ENCODE measurements around the gene PDE4B.

PDE4B gene

GRCh38 chr1:66197120-66197519, 404.4 kb downstream of the PDE4B start:
- H3K4me1 ChIP-seq (ENCODE audit: low read depth, poor library complexity, severe bottlenecking): no peaks in the 10 kb centered on the region
- no peaks in the 10 kb centered on the region for H3K36me3 ChIP-seq (ENCODE audit: insufficient read depth)
- TF ChIP-seq CTCF (conservative IDR thresholded peaks at IDR 0.05; ENCODE audit: low read depth, low read length): no peak
- H3K4me2 ChIP-seq: no peak overlapping the region
- H2AFZ ChIP-seq (ENCODE audit: low read depth): no peak overlapping the region
- H4K20me1 ChIP-seq (ENCODE audit: insufficient read depth): no peaks in the 10 kb centered on the region
- no peaks in the 10 kb centered on the region for H3K79me2 ChIP-seq (ENCODE audit: insufficient read depth, low read depth)
- no peaks in the 10 kb centered on the region for H3K27me3 ChIP-seq (ENCODE audit: insufficient read depth, low read depth)
- H3K4me3 ChIP-seq (IDR thresholded peaks at IDR 0.05; ENCODE audit: insufficient read depth, low read depth, low read length): no peak overlapping the region
- no peak overlapping the region for H3K9ac ChIP-seq
- no peak overlapping the region for H3K27ac ChIP-seq

GRCh38 chr1:66197785-66198184, 405.1 kb downstream of the PDE4B start:
- Histone ChIP-seq H3K4me1 (ENCODE audit: low read depth, poor library complexity, severe bottlenecking) (no peaks in the 10 kb centered on the region), H3K9ac (no peak overlapping the region)
- no peak for TF ChIP-seq CTCF (conservative IDR thresholded peaks at IDR 0.05; ENCODE audit: low read depth, low read length)

GRCh38 chr1:66206563-66207144, 414.0 kb downstream of the PDE4B start:
- Histone ChIP-seq H4K20me1 (ENCODE audit: insufficient read depth) (no peaks in the 10 kb centered on the region), H3K9ac (no peak overlapping the region), H3K4me2 (no peak overlapping the region), H2AFZ (ENCODE audit: low read depth) (no peak overlapping the region), H3K36me3 (ENCODE audit: insufficient read depth) (no peaks in the 10 kb centered on the region), H3K27me3 (ENCODE audit: insufficient read depth, low read depth) (no peaks in the 10 kb centered on the region), H3K4me3 (IDR thresholded peaks at IDR 0.05; ENCODE audit: insufficient read depth, low read depth, low read length) (no peak overlapping the region), H3K27ac (no peak overlapping the region), H3K4me1 (ENCODE audit: low read depth, poor library complexity, severe bottlenecking) (no peaks in the 10 kb centered on the region), H3K79me2 (ENCODE audit: insufficient read depth, low read depth) (no peaks in the 10 kb centered on the region)
- no peak for TF ChIP-seq CTCF (conservative IDR thresholded peaks at IDR 0.05; ENCODE audit: low read depth, low read length)

More at GRCh38 chr1:66197785-66198184, 405.1 kb downstream of the PDE4B start:
- H3K79me2 ChIP-seq (ENCODE audit: insufficient read depth, low read depth): no peaks in the 10 kb centered on the region
- no peaks in the 10 kb centered on the region for H3K36me3 ChIP-seq (ENCODE audit: insufficient read depth)
- H3K27ac ChIP-seq: no peak overlapping the region
- no peaks in the 10 kb centered on the region for H4K20me1 ChIP-seq (ENCODE audit: insufficient read depth)
- no peak overlapping the region for H2AFZ ChIP-seq (ENCODE audit: low read depth)
- no peak overlapping the region for H3K4me3 ChIP-seq (IDR thresholded peaks at IDR 0.05; ENCODE audit: insufficient read depth, low read depth, low read length)
- no peaks in the 10 kb centered on the region for H3K27me3 ChIP-seq (ENCODE audit: insufficient read depth, low read depth)
- H3K4me2 ChIP-seq: no peak overlapping the region

- no peak overlapping the region for H3K27ac ChIP-seq
- no peaks in the 10 kb centered on the region for H4K20me1 ChIP-seq (ENCODE audit: insufficient read depth)
- no peak overlapping the region for H3K9ac ChIP-seq
- no peaks in the 10 kb centered on the region for H3K4me1 ChIP-seq (ENCODE audit: low read depth, poor library complexity, severe bottlenecking)
- H2AFZ ChIP-seq (ENCODE audit: low read depth): no peak overlapping the region
- TF ChIP-seq CTCF (conservative IDR thresholded peaks at IDR 0.05; ENCODE audit: low read depth, low read length): no peak
- no peaks in the 10 kb centered on the region for H3K36me3 ChIP-seq (ENCODE audit: insufficient read depth)
- no peak overlapping the region for H3K4me3 ChIP-seq (IDR thresholded peaks at IDR 0.05; ENCODE audit: insufficient read depth, low read depth, low read length)
- H3K79me2 ChIP-seq (ENCODE audit: insufficient read depth, low read depth): no peaks in the 10 kb centered on the region
- H3K4me2 ChIP-seq: no peak overlapping the region
- no peaks in the 10 kb centered on the region for H3K27me3 ChIP-seq (ENCODE audit: insufficient read depth, low read depth)
Observed at GRCh38 chr1:66207484-66207883, 414.8 kb downstream of the PDE4B start.

Data from KMS-11 (cell line).